HG03378 (cell line): ENCODE data around the gene MALT1.

Experiments
- ATAC-seq: cut with Tn5 transposase; IDR thresholded peaks from one replicate; pipeline ENCODE4 v1.9.1; 2021; ENCODE audit warnings: mild to moderate bottlenecking, moderate library complexity; ENCODE audit not compliant: unreplicated experiment

Gene MALT1

DNA sequence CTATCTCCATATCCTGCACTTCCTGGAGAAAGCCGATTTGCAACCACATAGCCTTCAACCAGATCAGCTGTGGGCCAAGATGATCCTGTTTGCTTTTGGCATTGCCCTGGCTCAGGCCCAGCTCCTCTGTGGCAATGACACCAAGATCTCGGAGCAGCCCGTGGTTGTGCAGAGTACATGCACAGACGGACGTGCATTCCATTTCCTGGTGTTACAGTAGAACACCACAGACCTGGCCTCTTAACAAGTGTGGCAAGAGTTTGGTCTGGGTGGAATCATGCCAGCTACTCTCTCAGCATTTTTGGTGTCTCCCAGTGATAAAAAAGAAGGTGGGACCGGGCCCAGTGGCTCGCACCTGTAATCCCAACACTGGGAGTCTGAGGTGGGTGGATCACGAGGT lies 20.0 kb downstream of the MALT1 start:
- ATAC-seq = no peak

- ATAC-seq = no peak
These were observed 21.3 kb downstream of the MALT1 start for GRCh38 chr18:58692422-58693185.

DNA sequence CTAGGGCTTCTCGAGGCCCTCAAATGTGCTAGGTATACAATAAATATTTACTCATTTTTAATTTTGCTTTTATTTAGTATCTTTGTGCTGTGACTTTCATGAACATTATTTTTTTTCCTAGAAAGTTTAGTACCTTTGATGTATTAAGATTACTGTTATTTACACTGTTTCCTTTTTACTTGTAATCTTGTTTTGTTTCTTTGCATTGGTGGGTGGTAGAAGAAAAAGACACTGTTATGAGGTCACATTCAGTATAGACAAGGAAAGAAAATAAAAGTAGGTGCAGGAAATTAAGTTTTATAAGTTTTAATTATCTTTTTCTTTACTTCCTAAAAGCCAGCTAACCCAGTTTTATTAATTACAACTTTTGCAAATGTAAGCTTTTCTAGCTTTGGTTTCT lies 23.0 kb downstream of the MALT1 start:
- no peak for ATAC-seq

- ATAC-seq = no peak
These were observed 23.6 kb downstream of the MALT1 start for GRCh38 chr18:58694720-58695468.

DNA sequence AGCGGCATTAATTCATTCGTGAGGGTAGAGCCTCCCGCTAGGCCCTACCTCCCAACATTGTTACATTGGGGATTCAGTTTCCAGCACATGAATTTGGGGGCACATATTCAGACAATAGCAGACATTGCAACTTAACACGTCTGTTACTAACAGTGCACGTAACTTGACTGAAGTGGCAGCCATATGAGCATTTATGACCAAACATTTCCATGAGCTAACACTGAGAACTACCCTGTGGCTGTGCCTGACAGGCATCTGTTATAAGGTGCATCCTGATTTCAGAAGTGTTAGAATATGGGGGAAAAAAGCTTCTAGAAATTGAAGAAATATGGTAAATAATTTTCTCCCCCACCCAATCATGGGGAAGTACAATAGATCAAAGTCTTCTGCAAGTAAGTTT lies 24.5 kb downstream of the MALT1 start:
- ATAC-seq = no peak

DNA sequence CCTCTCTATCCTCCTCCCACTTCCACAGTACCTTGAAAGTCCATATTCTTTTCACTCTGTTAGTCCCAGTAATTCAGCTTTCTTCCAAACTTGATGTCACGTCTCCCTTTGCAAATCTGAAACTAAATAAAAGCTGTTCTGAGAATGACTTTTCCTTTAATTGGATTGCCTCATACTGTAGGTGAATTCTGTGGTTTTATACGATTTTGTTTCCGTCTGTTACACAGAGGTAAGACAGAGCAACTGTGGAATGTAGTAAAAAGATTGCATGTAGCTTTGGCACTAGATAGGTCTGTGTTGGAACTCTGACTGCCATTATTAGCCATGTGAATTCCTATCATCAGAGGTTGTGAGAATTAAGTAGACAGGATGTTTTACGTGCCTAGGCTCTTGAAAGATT lies 25.9 kb downstream of the MALT1 start:
- ATAC-seq = no peak

DNA sequence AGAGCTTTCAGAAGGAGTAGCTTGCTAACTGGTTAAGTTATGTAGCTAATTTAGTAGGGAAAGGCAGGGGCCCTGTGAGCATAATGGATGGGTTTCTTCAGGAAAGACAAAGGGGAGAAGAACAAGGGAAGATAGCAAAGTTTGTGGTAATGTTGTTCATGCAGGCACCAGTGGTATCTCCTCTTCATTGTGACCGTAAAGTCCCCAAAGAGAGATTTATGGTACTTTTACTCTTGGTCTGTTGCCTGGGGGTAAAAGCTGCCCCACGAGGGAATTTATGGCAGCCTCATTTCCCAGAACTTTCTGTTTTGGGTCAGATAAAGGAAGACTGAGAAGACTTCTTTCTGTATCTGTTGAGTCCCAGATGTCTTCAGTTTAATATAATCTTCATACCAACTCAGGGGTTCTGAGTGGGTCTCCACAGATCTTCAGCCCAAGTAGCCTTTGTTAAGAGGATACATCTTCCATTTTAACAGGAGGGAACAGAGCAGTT lies 27.5 kb downstream of the MALT1 start:
- no peak for ATAC-seq

DNA sequence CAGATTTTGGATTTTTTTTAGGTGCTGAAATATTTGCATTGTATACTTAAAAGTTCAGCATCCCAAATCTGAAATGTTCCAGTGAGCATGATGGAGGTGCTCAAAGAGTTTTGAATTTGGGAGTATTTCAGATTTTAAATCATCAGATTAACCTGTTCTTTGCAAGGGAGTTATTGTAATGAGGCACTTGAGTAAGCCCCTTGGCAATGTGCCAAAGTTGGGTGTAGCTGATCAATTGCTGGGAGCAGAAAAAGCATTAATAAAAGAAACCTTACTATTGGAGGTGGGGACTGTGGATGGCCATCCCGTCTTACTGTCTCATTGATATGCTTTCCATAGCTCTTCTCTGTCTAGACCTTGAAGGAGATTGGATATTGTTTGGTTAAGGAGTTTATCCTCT lies 28.3 kb downstream of the MALT1 start:
- no peak for ATAC-seq

DNA sequence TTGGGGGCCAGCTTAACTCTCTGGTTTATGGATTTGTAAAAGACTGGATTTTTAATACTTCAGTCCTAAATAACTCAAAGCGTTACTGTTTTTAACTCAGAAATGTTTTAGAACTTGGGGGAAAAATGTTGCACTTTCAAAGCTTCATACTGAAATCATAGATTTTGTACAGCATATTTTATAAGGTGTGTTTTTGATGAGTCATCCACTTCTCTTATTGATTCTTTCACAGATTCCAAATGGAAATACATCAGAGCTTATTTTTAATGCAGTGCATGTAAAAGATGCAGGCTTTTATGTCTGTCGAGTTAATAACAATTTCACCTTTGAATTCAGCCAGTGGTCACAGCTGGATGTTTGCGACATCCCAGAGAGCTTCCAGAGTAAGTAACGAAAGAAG lies 28.9 kb downstream of the MALT1 start:
- no peak for ATAC-seq

GRCh38 chr18:58712930-58713329 lies 41.7 kb downstream of the MALT1 start:
- no peak for ATAC-seq

- ATAC-seq = no peak
These were observed 43.0 kb downstream of the MALT1 start for GRCh38 chr18:58714259-58714658.

GRCh38 chr18:58714821-58715220 lies 43.6 kb downstream of the MALT1 start:
- no peak for ATAC-seq

- no peak for ATAC-seq
These were observed 44.3 kb downstream of the MALT1 start for GRCh38 chr18:58715540-58715939.

GRCh38 chr18:58716060-58716756 lies 44.9 kb downstream of the MALT1 start:
- peak; percentile 59 for ATAC-seq

- no peak for ATAC-seq
These were observed 50.4 kb downstream of the MALT1 start for GRCh38 chr18:58721566-58722239.

GRCh38 chr18:58723810-58724602 lies 52.7 kb downstream of the MALT1 start:
- no peak for ATAC-seq

- ATAC-seq = no peak
These were observed 55.4 kb downstream of the MALT1 start for GRCh38 chr18:58726671-58727070.

- ATAC-seq = no peak
These were observed 56.7 kb downstream of the MALT1 start for GRCh38 chr18:58727776-58728500.

DNA sequence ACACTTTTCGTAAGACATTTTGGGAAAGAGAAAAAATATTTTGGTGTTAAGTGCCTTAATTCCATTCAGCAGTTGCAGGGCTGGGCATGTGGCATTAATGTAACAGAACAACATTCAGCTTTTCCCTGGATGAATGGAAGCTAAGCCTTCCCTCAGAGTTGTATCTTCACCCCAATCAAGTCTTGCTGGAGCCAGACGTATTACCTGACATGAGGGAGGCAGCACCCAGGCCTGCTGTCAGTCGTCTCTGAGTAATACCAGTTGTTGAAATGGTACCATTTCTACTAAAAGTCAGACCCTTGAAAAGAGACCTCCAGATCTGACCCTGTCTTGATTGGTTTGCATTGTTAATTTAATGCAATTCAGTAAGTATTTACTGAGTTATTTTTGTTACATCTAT lies 57.5 kb downstream of the MALT1 start:
- no peak for ATAC-seq

GRCh38 chr18:58730618-58731017 lies 59.4 kb downstream of the MALT1 start:
- no peak for ATAC-seq
